PFSK-1 (cell line): ENCODE data around the gene ACTR8.

Experiments
- POLR2AphosphoS5 ChIP-seq: IDR thresholded peaks from 2 replicates; pipeline ENCODE4 v1.6.1; 2012; ENCODE audit warnings: low read depth, mild to moderate bottlenecking, control low read depth, low read length, moderate library complexity
- TAF1 ChIP-seq: IDR thresholded peaks from 2 replicates; pipeline ENCODE4 v1.6.1; 2012; ENCODE audit warnings: low read length, control low read depth, borderline replicate concordance; ENCODE audit not compliant: insufficient read depth
- TF ChIP-seq, protein P1 (sequence below), 2 experiments: IDR thresholded peaks; 2 replicates each; pipeline versions ENCODE4 v1.6.1 to v1.8.0; 2011 to 2012; ENCODE audit warnings: low read depth in 2 of 2, low read length in 2 of 2, control low read depth in 1 of 2, inconsistent platforms in 1 of 2, mild to moderate bottlenecking in 1 of 2, moderate library complexity in 1 of 2; ENCODE audit not compliant: insufficient read depth in 1 of 2

DNA sequence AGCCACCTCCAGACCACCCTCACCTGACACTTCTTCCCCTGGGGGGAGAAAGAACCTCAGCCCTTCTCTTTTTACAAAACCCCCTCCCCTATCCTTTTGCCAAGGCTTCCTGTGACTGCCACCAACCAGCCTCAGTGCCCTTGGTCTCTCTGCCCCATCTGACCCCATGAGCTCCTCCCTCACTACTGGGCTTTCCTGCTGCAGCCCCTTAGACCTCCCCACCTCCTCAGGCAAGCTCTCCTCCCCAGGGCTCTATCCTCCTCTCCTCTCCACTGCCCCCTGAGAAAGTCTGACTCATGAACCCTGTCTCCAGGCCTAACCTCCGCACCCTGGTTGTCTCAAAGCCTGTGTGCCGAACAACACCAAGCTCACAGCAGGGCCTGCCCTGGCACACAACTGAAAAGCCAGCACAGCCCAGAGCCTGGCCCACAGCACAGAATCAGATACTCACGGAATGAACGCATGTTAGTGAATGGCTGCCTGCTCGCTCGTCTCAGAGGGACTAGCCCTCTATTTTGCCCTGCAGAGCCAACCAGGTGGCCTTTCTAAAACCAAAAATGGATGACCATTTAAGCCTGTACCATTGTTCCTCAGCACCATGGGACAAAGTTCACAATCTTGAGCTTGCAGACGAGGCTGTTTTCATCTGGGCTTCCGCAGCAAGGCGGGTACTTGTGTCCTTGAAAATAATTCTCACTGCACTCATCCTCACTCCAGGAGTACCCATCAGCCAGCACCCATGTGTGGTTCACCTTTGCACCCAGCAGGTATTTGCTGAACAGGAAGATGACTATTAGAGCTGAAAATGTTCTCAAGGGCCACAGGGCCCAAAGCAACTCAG, 37.5 kb downstream of the ACTR8 start:
- TF ChIP-seq POLR2AphosphoS5 (no peak), TAF1 (no peak)
- TF ChIP-seq, protein P1, sequence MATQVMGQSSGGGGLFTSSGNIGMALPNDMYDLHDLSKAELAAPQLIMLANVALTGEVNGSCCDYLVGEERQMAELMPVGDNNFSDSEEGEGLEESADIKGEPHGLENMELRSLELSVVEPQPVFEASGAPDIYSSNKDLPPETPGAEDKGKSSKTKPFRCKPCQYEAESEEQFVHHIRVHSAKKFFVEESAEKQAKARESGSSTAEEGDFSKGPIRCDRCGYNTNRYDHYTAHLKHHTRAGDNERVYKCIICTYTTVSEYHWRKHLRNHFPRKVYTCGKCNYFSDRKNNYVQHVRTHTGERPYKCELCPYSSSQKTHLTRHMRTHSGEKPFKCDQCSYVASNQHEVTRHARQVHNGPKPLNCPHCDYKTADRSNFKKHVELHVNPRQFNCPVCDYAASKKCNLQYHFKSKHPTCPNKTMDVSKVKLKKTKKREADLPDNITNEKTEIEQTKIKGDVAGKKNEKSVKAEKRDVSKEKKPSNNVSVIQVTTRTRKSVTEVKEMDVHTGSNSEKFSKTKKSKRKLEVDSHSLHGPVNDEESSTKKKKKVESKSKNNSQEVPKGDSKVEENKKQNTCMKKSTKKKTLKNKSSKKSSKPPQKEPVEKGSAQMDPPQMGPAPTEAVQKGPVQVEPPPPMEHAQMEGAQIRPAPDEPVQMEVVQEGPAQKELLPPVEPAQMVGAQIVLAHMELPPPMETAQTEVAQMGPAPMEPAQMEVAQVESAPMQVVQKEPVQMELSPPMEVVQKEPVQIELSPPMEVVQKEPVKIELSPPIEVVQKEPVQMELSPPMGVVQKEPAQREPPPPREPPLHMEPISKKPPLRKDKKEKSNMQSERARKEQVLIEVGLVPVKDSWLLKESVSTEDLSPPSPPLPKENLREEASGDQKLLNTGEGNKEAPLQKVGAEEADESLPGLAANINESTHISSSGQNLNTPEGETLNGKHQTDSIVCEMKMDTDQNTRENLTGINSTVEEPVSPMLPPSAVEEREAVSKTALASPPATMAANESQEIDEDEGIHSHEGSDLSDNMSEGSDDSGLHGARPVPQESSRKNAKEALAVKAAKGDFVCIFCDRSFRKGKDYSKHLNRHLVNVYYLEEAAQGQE (IDR thresholded peaks at IDR 0.05; ENCODE audit: insufficient read depth in 1 of 2, low read depth in 2 of 2, low read length in 2 of 2) = no peak
